GM21717 (cell line): ENCODE results near the gene PMM2.

Source experiments
- ATAC-seq: cut with Tn5 transposase; IDR thresholded peaks from one replicate; pipeline ENCODE4 v1.9.1; 2021; ENCODE audit warnings: mild to moderate bottlenecking, moderate library complexity; ENCODE audit not compliant: unreplicated experiment

PMM2 gene

GRCh38 chr16:8885674-8886592 lies 88.3 kb downstream of the PMM2 start:
- ATAC-seq: no peak

- ATAC-seq: no peak
These were observed 89.2 kb downstream of the PMM2 start for GRCh38 chr16:8886593-8887430.

- ATAC-seq: no peak
These were observed 89.8 kb downstream of the PMM2 start for GRCh38 chr16:8887431-8887765.

- no peak for ATAC-seq
These were observed 90.4 kb downstream of the PMM2 start for GRCh38 chr16:8887952-8888560.

- no peak for ATAC-seq
These were observed 91.6 kb downstream of the PMM2 start for GRCh38 chr16:8888951-8889892.

GRCh38 chr16:8889893-8890548 lies 92.4 kb downstream of the PMM2 start:
- ATAC-seq: no peak

- no peak for ATAC-seq
These were observed 92.9 kb downstream of the PMM2 start for GRCh38 chr16:8890549-8890921.

- peak; percentile 30 for ATAC-seq
These were observed 94.5 kb downstream of the PMM2 start for GRCh38 chr16:8892101-8892575.

GRCh38 chr16:8893426-8893825 lies 95.8 kb downstream of the PMM2 start:
- no peak for ATAC-seq

- ATAC-seq: no peak
These were observed 96.5 kb downstream of the PMM2 start for GRCh38 chr16:8893976-8894690.

- ATAC-seq: no peak
These were observed 97.2 kb downstream of the PMM2 start for GRCh38 chr16:8894736-8895334.

GRCh38 chr16:8898660-8899318 lies 101.2 kb downstream of the PMM2 start:
- no peak for ATAC-seq
